ENCODE data around the gene PGAP6.

- TF ChIP-seq POLR2A (IDR thresholded peaks at IDR 0.05) = no peak
- TF ChIP-seq CTCF (IDR thresholded peaks at IDR 0.05 in 8 of 11, conservative IDR thresholded peaks at IDR 0.05 in 3 of 11) = no peak
- TF ChIP-seq POLR2AphosphoS5 (IDR thresholded peaks at IDR 0.05) = no peak
These were observed 27.4 kb downstream of the PGAP6 start for GRCh38 chr16:354291-354881.
